ENCODE data around the gene CISD2.
"Not testable (repeated sequence)": the region's sequence is repeated elsewhere in the genome, so short reads cannot be mapped to it uniquely, and the experiment has no call there.

DNA sequence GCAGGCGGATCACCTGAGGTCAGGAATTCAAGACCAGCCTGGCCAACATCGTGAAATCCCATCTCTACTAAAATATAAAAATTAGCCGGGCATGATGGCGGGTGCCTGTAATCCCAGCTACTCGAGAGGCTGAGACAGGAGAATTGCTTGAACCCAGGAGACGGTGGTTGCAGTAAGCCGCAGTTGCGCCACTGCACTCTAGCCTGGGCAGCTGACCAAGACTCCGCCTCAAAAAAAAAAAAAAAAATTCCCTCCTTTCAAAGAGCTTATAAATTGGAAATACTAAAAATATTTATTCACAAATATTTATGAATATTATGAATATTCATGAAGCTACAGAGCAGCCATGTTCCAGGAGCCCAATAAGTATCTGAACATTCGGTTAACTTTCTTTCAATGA, 49.7 kb upstream of the CISD2 start:
- TF ChIP-seq POLR2AphosphoS5 (IDR thresholded peaks at IDR 0.05; ENCODE audit: low read depth): not testable (repeated sequence)
- TF ChIP-seq, protein P1, sequence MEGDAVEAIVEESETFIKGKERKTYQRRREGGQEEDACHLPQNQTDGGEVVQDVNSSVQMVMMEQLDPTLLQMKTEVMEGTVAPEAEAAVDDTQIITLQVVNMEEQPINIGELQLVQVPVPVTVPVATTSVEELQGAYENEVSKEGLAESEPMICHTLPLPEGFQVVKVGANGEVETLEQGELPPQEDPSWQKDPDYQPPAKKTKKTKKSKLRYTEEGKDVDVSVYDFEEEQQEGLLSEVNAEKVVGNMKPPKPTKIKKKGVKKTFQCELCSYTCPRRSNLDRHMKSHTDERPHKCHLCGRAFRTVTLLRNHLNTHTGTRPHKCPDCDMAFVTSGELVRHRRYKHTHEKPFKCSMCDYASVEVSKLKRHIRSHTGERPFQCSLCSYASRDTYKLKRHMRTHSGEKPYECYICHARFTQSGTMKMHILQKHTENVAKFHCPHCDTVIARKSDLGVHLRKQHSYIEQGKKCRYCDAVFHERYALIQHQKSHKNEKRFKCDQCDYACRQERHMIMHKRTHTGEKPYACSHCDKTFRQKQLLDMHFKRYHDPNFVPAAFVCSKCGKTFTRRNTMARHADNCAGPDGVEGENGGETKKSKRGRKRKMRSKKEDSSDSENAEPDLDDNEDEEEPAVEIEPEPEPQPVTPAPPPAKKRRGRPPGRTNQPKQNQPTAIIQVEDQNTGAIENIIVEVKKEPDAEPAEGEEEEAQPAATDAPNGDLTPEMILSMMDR (conservative IDR thresholded peaks at IDR 0.05; ENCODE audit: low read depth in 2 of 2): not testable (repeated sequence)
